Activated CD4-positive, CD25-positive, alpha-beta regulatory T cell treated with anti-CD3 and anti-CD28 coated beads, Interleukin-2, amount 50 U/mL, for 16 hours (primary cell): Measurements from ENCODE around the gene ADPRM.

Experiments used
- DNase-seq: peaks from one replicate; pipeline ENCODE4 v3.0.0-alpha.2; 2020; ENCODE audit warnings: low read depth, low spot score

Gene ADPRM

GRCh38 chr17:10741416-10742135 lies 44.2 kb downstream of the ADPRM start:
- no peak for DNase-seq

DNA sequence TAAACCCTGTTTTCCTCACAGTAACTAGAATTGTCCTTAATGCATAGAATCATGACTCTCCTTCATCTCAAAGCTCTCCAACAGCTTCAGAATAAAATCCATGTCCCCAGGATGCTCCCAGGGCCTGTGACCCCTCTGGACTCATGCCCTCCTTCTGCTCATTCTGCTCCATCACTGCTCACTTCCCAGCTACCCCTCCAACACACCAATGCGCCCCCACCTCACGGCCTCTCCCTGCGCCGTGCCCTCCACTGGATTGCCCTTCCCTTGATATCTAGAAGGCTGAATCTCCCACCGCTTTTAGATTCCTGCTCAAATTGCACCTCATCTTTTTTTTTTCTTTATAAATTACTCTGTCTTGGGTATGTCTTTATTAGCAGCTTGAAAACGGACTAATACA lies 45.0 kb downstream of the ADPRM start:
- DNase-seq, result no peak

- DNase-seq, result no peak
These were observed 46.1 kb downstream of the ADPRM start for GRCh38 chr17:10743316-10744009.

DNA sequence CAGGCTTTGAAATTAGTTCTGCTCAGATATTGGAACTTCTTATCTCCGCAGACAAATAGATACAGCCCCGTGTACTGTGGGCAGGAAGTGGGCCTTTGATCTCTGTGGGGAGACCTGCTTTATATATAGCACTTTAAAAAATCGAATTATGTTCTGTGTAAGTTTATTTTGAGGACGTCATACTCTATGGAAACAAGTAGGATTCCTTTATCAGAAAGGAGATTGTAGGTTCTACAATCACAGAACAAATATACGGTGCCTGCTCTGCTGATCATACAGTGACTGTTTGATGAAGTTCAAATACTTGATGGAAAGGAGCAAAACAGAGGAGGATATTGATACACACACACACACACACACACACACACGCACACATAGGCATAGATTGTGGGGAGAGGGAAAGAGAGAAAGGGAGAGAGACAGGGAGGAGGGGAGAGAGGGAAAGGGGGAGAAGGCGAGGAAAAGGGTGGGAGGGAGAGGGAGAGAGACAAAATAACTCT lies 47.2 kb downstream of the ADPRM start:
- no peak for DNase-seq

DNA sequence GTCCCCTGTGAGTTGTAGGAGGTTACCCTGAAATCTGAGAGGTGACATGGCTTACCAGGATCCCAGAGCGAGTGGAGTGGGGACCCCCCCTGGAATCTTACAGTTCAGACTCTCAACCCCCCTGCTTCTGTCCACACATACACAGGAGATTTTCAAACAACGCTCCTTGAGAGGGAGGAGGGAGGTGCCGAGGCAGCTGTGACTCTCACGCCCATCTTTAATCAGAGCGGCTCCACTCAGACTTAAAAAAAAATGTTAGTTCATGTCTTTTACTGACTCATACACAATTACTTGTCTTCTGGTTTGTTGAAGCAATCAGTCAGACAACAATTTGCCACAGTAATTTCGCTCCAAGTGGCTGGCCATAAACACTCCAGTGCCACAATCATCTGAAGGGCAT lies 47.8 kb downstream of the ADPRM start:
- DNase-seq, result no peak

DNA sequence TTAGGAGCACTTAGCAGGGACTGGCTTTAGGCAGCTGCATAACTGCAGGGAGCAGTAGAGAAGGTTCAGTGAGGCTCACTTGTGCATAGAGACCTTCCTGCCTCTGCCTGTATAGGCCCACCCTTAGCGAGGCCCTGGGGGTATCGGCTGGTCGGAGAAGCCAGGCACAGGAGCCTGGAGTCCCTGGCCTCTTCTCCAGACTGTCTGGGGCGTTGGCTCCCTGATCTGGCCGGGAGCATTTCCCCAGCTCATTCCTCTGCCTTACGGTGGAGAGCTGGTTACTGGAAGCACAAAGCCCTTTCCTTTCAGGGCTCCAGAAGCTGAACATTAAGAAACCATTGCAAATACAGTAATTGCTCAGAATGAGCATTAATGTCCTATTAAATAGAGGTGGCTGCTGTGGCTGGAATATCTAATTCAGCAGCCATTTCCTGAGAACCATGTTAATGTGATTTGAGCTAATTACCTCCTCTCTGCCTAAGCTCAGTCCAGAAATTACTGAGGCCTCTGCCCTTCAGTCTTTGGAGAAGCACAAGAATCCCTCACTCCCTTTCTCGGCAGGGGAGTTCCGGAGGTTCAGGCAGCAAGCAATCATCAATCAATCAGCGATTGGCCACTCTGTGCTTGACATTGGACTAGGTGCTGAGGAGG lies 51.3 kb downstream of the ADPRM start:
- DNase-seq, result no peak

DNA sequence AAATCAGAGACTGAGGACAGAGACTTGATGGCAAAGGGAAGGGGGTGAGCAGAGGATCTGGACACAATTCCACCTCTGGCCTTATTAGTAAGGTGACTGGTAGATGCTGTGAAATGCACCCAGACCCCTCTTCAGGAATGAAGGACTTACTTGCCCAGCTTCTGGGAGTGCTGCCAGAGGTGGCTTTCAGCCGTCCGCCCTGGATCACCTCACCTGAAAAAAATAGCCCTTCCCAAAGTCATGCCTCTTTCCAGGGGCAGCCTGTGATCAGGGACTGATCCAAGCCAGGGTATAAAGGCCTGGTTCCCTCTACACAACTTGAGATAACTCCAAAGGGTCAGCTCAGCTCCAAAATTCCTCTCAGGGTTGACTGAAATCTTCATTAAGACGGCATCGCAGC lies 52.8 kb downstream of the ADPRM start:
- DNase-seq, result no peak

GRCh38 chr17:10751563-10751962 lies 54.2 kb downstream of the ADPRM start:
- no peak for DNase-seq

DNA sequence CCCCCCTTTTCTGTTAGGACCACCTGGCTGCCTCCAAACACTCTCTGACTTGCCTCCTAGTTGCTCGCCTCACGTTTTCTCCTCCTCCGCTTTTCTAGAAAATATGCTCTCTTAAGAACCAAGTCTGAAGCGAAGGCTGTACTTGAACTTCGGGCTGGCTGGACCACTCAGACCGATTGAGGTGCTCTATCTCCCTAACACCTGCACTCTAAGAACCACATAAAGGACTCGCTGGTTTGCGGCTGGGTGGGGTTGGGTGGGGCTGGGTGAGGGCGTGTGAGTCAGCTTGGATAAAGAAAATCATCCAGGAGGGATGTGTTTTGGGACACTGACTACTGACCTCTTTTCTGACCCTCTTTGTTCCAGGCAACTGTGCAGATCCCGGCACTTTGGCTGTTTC lies 55.3 kb downstream of the ADPRM start:
- no peak for DNase-seq

GRCh38 chr17:10754109-10754508 lies 56.7 kb downstream of the ADPRM start:
- no peak for DNase-seq

GRCh38 chr17:10754861-10755591 lies 57.6 kb downstream of the ADPRM start:
- DNase-seq, result no peak

DNA sequence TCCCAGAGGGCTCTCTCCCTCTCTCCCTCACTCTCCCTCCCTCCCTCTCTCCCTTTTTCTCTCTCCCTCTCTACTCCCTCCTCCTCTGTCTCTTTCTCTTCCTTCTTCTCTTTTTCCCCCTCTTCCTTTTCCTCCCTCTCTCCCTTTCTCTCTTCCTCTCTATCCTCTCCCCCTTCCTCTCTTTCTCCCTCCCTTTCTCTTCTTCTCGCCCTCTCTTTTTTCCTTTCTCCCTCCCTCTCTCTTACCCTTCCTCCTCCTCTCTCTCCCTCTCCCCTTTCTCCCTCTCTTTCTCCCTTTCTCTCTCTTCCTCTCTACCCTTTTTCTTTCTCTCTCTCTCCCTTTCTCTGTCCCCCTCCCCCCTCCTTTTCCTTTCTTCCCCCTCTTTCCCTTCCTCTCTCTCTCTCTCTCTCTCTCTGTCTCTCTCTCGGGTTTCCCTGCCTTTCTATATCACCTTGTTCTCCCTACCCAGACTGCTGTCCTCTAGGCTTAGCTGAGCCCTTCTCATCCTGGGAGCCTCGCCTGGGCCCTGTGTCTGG lies 58.3 kb downstream of the ADPRM start:
- no peak for DNase-seq

- no peak for DNase-seq
These were observed 58.8 kb downstream of the ADPRM start for GRCh38 chr17:10756185-10756584.

- no peak for DNase-seq
These were observed 59.2 kb downstream of the ADPRM start for GRCh38 chr17:10756619-10757018.

DNA sequence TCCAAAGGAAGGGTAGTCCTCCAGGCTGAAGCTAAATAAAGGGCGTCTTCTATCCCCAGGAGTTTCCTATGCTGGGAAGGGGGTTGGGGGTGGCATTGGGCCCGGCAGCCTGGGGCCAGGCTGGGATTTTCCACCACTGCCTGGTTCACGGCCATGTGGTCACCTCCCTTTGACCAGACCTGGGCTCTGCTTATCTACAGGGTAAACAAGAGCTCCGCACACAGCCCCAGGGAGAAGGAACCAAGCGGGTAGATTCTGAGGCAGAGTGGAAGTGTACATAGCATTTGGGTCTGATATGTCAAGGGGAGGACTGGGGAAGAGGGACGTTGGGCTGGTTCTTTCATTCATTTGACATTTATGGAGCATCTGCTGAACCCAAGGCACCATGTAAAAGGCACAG lies 59.7 kb downstream of the ADPRM start:
- DNase-seq, result no peak

DNA sequence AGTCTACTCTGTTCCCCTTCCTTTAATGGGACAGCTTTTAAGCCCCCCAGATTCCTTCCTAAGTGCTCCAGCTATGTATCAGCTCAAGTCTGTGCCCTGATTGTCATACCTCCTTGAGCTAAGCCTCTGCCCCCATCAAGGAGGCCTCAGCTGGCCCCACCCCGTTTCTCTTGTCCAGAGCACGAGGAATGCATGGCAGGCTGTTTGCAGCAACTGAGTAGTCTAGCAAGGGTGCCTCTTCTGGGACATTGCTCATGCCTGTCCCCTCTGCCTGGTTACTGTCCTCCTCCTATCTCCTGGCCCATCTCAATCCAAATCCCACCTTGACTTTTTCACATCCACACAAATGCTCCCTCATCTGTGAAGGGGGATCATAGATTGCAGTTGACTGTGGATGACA lies 60.3 kb downstream of the ADPRM start:
- DNase-seq, result no peak

- no peak for DNase-seq
These were observed 60.7 kb downstream of the ADPRM start for GRCh38 chr17:10758062-10758461.
